HCT116 (cell line): Measurements from ENCODE around the gene QPCT. TPM values are rescaled to one million over a fixed set of nuclear protein-coding genes. Genes with fewer than 3 reads are reported as not detected.

Experiments
- ATAC-seq: fragments of 200-7000 bp; cut with Tn5 transposase; 2 replicates; pipeline ENCODE4 v1.9.1; 2020; ENCODE audit warnings: mild to moderate bottlenecking, moderate library complexity
- BruUV-seq: library from RNA; stranded (reverse); fragments of 400-500 nt; replicated peaks from 2 replicates; lab custom pipeline; 2021; lab: Mats Ljungman, UMichigan
- CTCF ChIA-PET: fragments of 300-600 bp; sonication (Branson Sonifier 250); formaldehyde crosslinking; loops from one replicate; lab custom pipeline; 2021; ENCODE audit warnings: antibody characterized with exemption; lab: Charles Lee
- POLR2A ChIA-PET: fragments of 300-600, 350-600 bp; sonication (Branson Sonifier 250); formaldehyde crosslinking; loops from one replicate; lab custom pipeline; 2021; ENCODE audit warnings: antibody characterized with exemption; lab: Charles Lee
- RAD21 ChIA-PET, 2 experiments: fragments of 300-600 bp; sonication (Branson Sonifier 250); formaldehyde crosslinking; loops; one replicate each; lab custom pipeline; 2023; ENCODE audit warnings: low total read pairs in 2 of 2; ENCODE audit not compliant: uncharacterized antibody in 2 of 2, unreplicated experiment in 2 of 2, low non-redundant PET in 1 of 2; lab: Charles Lee
- DNase-seq: peaks from one replicate; pipeline ENCODE4 v3.0.0-alpha.2; 2010; ENCODE audit warnings: low read depth, low spot score
- H2AFZ ChIP-seq: fragments of 200-600 bp; shearing (Covaris generic), sonication (generic); 2 replicates; pipeline ENCODE4 v1.6.1; 2017; ENCODE audit warnings: low read depth, mixed run types, mixed read lengths, antibody characterized with exemption, low read length; ENCODE audit not compliant: poor library complexity, severe bottlenecking
- H3K27ac ChIP-seq: 2 replicates; pipeline ENCODE4 v1.5.1; 2012; ENCODE audit warnings: low read depth, low read length
- H3K27me3 ChIP-seq: fragments of 200-600 bp; sonication (generic); 2 replicates; pipeline ENCODE4 v1.6.1; 2016; ENCODE audit warnings: mixed run types, low read length, mixed read lengths; ENCODE audit not compliant: insufficient read depth
- H3K36me3 ChIP-seq, 2 experiments: fragments of 200-500 bp in 1 of 2; fragments of 200-600 bp in 1 of 2; sonication (Bioruptor generic) in 1 of 2; sonication (generic) in 1 of 2; 2 replicates each; pipeline versions ENCODE4 v1.5.1 to v1.6.1; 2014 to 2016; ENCODE audit warnings: low read length in 2 of 2, inconsistent platforms in 1 of 2, mixed read lengths in 1 of 2, mixed run types in 1 of 2; ENCODE audit not compliant: insufficient read depth in 2 of 2, control insufficient read depth in 1 of 2
- H3K4me1 ChIP-seq, 2 experiments: fragments of 200-600 bp in 1 of 2; sonication (generic) in 1 of 2; 2 replicates each; pipeline versions ENCODE4 v1.5.1 to v1.6.1; 2012 to 2017; ENCODE audit warnings: low read length in 2 of 2, inconsistent platforms in 1 of 2, mild to moderate bottlenecking in 1 of 2, mixed read lengths in 1 of 2, mixed run types in 1 of 2, moderate library complexity in 1 of 2; ENCODE audit not compliant: insufficient read depth in 2 of 2, control insufficient read depth in 1 of 2
- H3K4me2 ChIP-seq: fragments of 200-600 bp; sonication (generic); 2 replicates; pipeline ENCODE4 v1.6.1; 2017; ENCODE audit warnings: mixed run types, low read length, mixed read lengths
- H3K4me3 ChIP-seq, 2 experiments: fragments of 200-600 bp in 1 of 2; sonication (generic) in 1 of 2; replicated peaks in 1 of 2; 2 replicates each; pipeline ENCODE4 v1.5.1; 2011 to 2016; ENCODE audit warnings: low read length in 2 of 2, control low read depth in 1 of 2, low read depth in 1 of 2, mild to moderate bottlenecking in 1 of 2, mixed read lengths in 1 of 2, mixed run types in 1 of 2
- H3K79me2 ChIP-seq: fragments of 200-600 bp; sonication (generic); 2 replicates; pipeline ENCODE4 v1.6.1; 2017; ENCODE audit warnings: mild to moderate bottlenecking, mixed run types, low read length, moderate library complexity, mixed read lengths; ENCODE audit not compliant: insufficient read depth
- H3K9ac ChIP-seq: fragments of 200-600 bp; sonication (generic); 2 replicates; pipeline ENCODE4 v1.6.1; 2016; ENCODE audit warnings: low read length, mixed read lengths
- H3K9me2 ChIP-seq: fragments of 200-600 bp; sonication (generic), shearing (Covaris generic); 2 replicates; pipeline ENCODE4 v1.6.1; 2017; ENCODE audit warnings: mixed run types, mild to moderate bottlenecking, moderate library complexity; ENCODE audit not compliant: insufficient read depth
- H3K9me3 ChIP-seq, 2 experiments: fragments of 200-500 bp in 1 of 2; fragments of 200-600 bp in 1 of 2; sonication (Bioruptor generic) in 1 of 2; sonication (generic) in 1 of 2; 2 replicates each; pipeline ENCODE4 v1.6.1; 2014 to 2017; ENCODE audit warnings: low read length in 2 of 2, mixed read lengths in 2 of 2, inconsistent platforms in 1 of 2, low read depth in 1 of 2, mild to moderate bottlenecking in 1 of 2, mixed run types in 1 of 2, moderate library complexity in 1 of 2; ENCODE audit not compliant: control insufficient read depth in 1 of 2, insufficient read depth in 1 of 2
- H4K20me1 ChIP-seq: fragments of 200-600 bp; sonication (generic), shearing (Covaris generic); 2 replicates; pipeline ENCODE4 v1.6.1; 2017; ENCODE audit warnings: mixed run types, mild to moderate bottlenecking, moderate library complexity; ENCODE audit not compliant: insufficient read depth
- CEBPB ChIP-seq: IDR thresholded peaks from 2 replicates; pipeline ENCODE4 v1.6.1; 2012; ENCODE audit warnings: low read depth
- JUND ChIP-seq: IDR thresholded peaks from 2 replicates; pipeline ENCODE4 v1.6.1; 2012
- SP1 ChIP-seq: IDR thresholded peaks from 2 replicates; pipeline ENCODE4 v1.6.1; 2012; ENCODE audit warnings: low read depth
- TCF7L2 ChIP-seq: IDR thresholded peaks from 2 replicates; pipeline ENCODE4 v1.7.0; 2011; ENCODE audit warnings: borderline replicate concordance, inconsistent platforms; ENCODE audit not compliant: insufficient read depth, insufficient read length; ENCODE audit errors: extremely low read depth
- ZFX ChIP-seq: fragments of 450-650 bp; IDR thresholded peaks from 2 replicates; pipeline ENCODE4 v1.6.1; 2017
- ZNF274 ChIP-seq: fragments of 200-500 bp; sonication (Bioruptor generic); IDR thresholded peaks from 2 replicates; pipeline ENCODE4 v1.6.1; 2014; ENCODE audit warnings: mild to moderate bottlenecking, low read depth, low read length, inconsistent platforms
- intact Hi-C: fragments of 100-400 bp; cut with micrococcal nuclease; formaldehyde crosslinking; loops from 2 replicates; pipeline ENCODE4 v1.10.0; 2022
- total RNA-seq: library from RNA; stranded (reverse); gene quantifications from one replicate; pipeline ENCODE4 v1.2.1, GENCODE V29; 2021; ENCODE audit not compliant: unreplicated experiment
- TF ChIP-seq, protein P1 (sequence below): IDR thresholded peaks from 2 replicates; pipeline ENCODE4 v1.6.1; 2012; ENCODE audit warnings: low read depth
- TF ChIP-seq, protein P2 (sequence below): IDR thresholded peaks from 2 replicates; pipeline ENCODE4 v1.6.1; 2012

QPCT gene
- total RNA-seq, 1 experiment from 2014 or later, result not detected

DNA sequence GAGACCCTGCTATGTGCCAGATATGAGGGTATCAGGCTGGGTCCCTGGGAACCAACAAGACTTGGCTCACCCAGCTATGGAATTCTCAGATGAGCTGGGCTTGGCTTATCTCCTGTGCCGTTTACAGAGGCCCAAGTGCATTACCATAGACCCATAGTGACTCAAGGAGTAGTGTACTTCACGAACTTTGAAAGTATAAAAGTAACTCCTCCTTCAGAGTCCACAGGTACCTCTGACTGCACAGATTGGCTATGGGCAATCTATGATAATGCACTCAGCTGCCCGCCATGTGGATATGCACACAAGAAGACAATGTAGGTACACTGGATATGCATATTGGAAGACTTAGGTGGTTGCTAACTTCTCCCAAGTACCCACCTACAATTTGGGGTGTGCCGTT, 78.4 kb downstream of the QPCT start:
- no peak for TF ChIP-seq JUND
- no peak for TF ChIP-seq ZNF274
- no peak for TF ChIP-seq ZFX
- TF ChIP-seq SP1, result no peak
- TF ChIP-seq TCF7L2, result no peak
- no peak for TF ChIP-seq CEBPB
- TF ChIP-seq, protein P1, sequence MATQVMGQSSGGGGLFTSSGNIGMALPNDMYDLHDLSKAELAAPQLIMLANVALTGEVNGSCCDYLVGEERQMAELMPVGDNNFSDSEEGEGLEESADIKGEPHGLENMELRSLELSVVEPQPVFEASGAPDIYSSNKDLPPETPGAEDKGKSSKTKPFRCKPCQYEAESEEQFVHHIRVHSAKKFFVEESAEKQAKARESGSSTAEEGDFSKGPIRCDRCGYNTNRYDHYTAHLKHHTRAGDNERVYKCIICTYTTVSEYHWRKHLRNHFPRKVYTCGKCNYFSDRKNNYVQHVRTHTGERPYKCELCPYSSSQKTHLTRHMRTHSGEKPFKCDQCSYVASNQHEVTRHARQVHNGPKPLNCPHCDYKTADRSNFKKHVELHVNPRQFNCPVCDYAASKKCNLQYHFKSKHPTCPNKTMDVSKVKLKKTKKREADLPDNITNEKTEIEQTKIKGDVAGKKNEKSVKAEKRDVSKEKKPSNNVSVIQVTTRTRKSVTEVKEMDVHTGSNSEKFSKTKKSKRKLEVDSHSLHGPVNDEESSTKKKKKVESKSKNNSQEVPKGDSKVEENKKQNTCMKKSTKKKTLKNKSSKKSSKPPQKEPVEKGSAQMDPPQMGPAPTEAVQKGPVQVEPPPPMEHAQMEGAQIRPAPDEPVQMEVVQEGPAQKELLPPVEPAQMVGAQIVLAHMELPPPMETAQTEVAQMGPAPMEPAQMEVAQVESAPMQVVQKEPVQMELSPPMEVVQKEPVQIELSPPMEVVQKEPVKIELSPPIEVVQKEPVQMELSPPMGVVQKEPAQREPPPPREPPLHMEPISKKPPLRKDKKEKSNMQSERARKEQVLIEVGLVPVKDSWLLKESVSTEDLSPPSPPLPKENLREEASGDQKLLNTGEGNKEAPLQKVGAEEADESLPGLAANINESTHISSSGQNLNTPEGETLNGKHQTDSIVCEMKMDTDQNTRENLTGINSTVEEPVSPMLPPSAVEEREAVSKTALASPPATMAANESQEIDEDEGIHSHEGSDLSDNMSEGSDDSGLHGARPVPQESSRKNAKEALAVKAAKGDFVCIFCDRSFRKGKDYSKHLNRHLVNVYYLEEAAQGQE, result no peak
- TF ChIP-seq, protein P2, sequence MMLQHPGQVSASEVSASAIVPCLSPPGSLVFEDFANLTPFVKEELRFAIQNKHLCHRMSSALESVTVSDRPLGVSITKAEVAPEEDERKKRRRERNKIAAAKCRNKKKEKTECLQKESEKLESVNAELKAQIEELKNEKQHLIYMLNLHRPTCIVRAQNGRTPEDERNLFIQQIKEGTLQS, result no peak
- ATAC-seq (no peak), DNase-seq (no peak)
- intact Hi-C loops, result no loop called here
- Histone ChIP-seq H3K9me2 (no peaks in the 10 kb centered on the region), H3K27ac (no peak overlapping the region), H4K20me1 (no peaks in the 10 kb centered on the region), H3K4me3 (no peak overlapping the region), H2AFZ (no peak overlapping the region), H3K4me1 (no peaks in the 10 kb centered on the region), H3K4me2 (no peak overlapping the region), H3K79me2 (no peaks in the 10 kb centered on the region), H3K36me3 (no peaks in the 10 kb centered on the region), H3K27me3 (no peaks in the 10 kb centered on the region), H3K9me3 (no peaks in the 10 kb centered on the region), H3K9ac (no peak overlapping the region)
- CTCF ChIA-PET, result interaction anchor here (1.0 to 1.4 kb wide), 2 partner anchors 410 to 454 kb away, joined by 3 to 6 read pairs; no protein-coding TSS in a partner anchor
- RAD21 ChIA-PET, result interaction anchor here in 1 of 2 experiments (0.9 kb wide), 1 partner anchor 9 kb away, joined by 4 read pairs; no protein-coding TSS in a partner anchor
- BruUV-seq, result no TSS peak
- POLR2A ChIA-PET, result no interaction called here

Other genes with a start within 250 kb of the QPCT start
- 40.7 TPM for gene EIF2AK2, start 187.7 kb upstream of the QPCT start, total RNA-seq
- gene SULT6B1, start 156.0 kb upstream of the QPCT start, total RNA-seq, result not detected
- 46.8 TPM for gene CEBPZOS, start 148.1 kb upstream of the QPCT start, total RNA-seq
- 47.8 TPM for gene CEBPZ, start 113.0 kb upstream of the QPCT start, total RNA-seq
- 21.6 TPM for gene NDUFAF7, start 113.0 kb upstream of the QPCT start, total RNA-seq
- gene PRKD3, start 19.8 kb upstream of the QPCT start, total RNA-seq, result 13.9 TPM